Measurements from ENCODE around the gene SMCO4.

Gene SMCO4

DNA sequence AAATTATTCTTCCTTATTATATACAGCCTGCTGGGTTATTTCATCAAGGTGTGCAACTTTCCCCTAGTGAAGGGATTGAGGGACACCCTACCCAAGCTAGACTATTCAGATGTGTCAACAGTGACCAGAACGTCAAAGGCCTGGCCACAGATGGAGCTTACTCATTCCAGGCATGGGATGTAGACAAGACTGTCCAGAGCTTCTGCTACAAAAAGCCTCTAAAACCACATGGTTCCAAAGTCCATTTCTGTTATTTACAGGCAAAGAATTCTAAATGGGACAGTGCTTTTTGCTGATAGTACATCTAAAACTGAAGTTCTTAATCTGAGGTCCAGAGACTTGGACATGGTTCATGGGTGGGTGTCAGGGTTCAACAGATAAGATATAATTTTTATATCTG is 9.7 kb upstream of the SMCO4 start:
- no peak overlapping the region for H3K27ac ChIP-seq (ENCODE audit: low read depth, low read length)
- no peaks in the 10 kb centered on the region for H3K9me3 ChIP-seq (ENCODE audit: insufficient read depth, low read length)
- H3K9me2 ChIP-seq (replicated peaks; ENCODE audit: insufficient read depth, low read length), result no peaks in the 10 kb centered on the region
- no peak overlapping the region for H3K4me3 ChIP-seq (ENCODE audit: insufficient read depth, low read length, poor library complexity, severe bottlenecking)
- no peaks in the 10 kb centered on the region for H3F3A ChIP-seq (ENCODE audit: insufficient read depth)
- no peaks in the 10 kb centered on the region for H3K27me3 ChIP-seq (ENCODE audit: low read length)
- TF ChIP-seq, protein P1, sequence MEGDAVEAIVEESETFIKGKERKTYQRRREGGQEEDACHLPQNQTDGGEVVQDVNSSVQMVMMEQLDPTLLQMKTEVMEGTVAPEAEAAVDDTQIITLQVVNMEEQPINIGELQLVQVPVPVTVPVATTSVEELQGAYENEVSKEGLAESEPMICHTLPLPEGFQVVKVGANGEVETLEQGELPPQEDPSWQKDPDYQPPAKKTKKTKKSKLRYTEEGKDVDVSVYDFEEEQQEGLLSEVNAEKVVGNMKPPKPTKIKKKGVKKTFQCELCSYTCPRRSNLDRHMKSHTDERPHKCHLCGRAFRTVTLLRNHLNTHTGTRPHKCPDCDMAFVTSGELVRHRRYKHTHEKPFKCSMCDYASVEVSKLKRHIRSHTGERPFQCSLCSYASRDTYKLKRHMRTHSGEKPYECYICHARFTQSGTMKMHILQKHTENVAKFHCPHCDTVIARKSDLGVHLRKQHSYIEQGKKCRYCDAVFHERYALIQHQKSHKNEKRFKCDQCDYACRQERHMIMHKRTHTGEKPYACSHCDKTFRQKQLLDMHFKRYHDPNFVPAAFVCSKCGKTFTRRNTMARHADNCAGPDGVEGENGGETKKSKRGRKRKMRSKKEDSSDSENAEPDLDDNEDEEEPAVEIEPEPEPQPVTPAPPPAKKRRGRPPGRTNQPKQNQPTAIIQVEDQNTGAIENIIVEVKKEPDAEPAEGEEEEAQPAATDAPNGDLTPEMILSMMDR (IDR thresholded peaks at IDR 0.05; ENCODE audit: insufficient read depth, low read length, poor library complexity, severe bottlenecking), result no peak
- no peak for TF ChIP-seq EZH2phosphoT487 (conservative IDR thresholded peaks at IDR 0.05; ENCODE audit: low read length)
- H2AFZ ChIP-seq (ENCODE audit: low read depth, low read length, severe bottlenecking), result no peak overlapping the region
- no peaks in the 10 kb centered on the region for H3K79me2 ChIP-seq (ENCODE audit: insufficient read depth, low read length)
- no peaks in the 10 kb centered on the region for H4K20me1 ChIP-seq (ENCODE audit: low read depth, low read length)
- no peak overlapping the region for H3K4me2 ChIP-seq (ENCODE audit: low read depth, low read length, poor library complexity, severe bottlenecking)
- H3K36me3 ChIP-seq (ENCODE audit: low read length), result no peaks in the 10 kb centered on the region
- no peak overlapping the region for H3K9ac ChIP-seq (ENCODE audit: low read length)

DNA sequence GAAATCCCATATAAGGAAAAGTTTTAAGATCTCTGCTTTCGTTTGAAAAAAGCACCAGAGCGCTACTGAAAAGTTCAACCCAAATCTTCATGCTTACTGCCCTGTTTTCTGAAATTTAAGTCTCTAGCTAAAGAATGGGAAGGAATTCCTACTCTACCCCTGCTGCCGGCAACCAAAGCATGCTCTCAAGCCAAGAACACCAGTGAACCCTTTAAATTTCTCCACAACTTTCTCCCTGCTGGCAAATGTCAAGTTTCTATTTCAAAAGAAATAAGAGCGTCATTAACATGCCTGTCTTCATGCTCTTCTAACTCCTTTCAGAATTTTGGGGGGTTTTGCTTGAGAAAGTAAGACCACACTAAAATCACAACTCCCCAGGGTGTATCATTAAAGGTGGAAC is 6.8 kb upstream of the SMCO4 start:
- TF ChIP-seq, protein P1 (IDR thresholded peaks at IDR 0.05; ENCODE audit: insufficient read depth, low read length, poor library complexity, severe bottlenecking), result no peak
- TF ChIP-seq EZH2phosphoT487 (conservative IDR thresholded peaks at IDR 0.05; ENCODE audit: low read length), result no peak

DNA sequence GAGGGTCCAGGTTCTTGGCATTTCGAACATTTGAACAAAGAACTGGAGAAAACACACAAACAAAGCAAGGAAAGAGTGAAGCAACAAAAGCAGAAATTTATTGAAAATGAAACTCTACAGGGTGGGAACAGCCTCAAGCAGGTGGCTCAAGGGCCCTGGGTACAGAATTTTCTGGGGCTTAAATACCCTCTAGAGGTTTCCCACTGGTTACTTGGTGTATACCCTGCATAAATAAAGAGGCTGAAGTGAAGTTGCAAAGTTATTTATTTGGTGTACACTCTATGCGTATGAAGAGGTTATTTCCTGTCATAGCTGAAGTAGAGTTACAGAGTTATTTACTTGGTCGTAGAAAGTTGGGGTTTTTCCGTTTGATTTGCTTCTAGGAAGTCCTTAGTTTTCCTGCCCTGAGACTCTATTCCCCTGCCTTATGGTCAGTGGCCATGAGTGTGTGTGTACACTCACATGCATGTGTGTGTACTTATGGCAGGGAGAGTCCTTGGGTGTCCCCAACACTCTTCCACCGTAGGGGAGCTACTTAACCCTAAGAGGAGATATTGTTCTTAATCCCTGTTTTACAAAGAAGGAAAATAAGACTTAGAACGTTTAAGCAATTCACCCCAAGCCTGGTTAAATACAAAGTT is 5.6 kb upstream of the SMCO4 start:
- Histone ChIP-seq H3K4me3 (ENCODE audit: insufficient read depth, low read length, poor library complexity, severe bottlenecking) (no peak overlapping the region), H3K27me3 (ENCODE audit: low read length) (no peaks in the 10 kb centered on the region), H2AFZ (ENCODE audit: low read depth, low read length, severe bottlenecking) (no peak overlapping the region), H3F3A (ENCODE audit: insufficient read depth) (no peaks in the 10 kb centered on the region), H3K27ac (ENCODE audit: low read depth, low read length) (no peak overlapping the region), H3K9me3 (ENCODE audit: insufficient read depth, low read length) (no peaks in the 10 kb centered on the region), H3K9ac (ENCODE audit: low read length) (no peak overlapping the region), H3K9me2 (replicated peaks; ENCODE audit: insufficient read depth, low read length) (no peaks in the 10 kb centered on the region), H4K20me1 (ENCODE audit: low read depth, low read length) (no peaks in the 10 kb centered on the region), H3K79me2 (ENCODE audit: insufficient read depth, low read length) (no peaks in the 10 kb centered on the region), H3K36me3 (ENCODE audit: low read length) (no peaks in the 10 kb centered on the region), H3K4me2 (ENCODE audit: low read depth, low read length, poor library complexity, severe bottlenecking) (no peak overlapping the region)
- no peak for TF ChIP-seq EZH2phosphoT487 (conservative IDR thresholded peaks at IDR 0.05; ENCODE audit: low read length)
- TF ChIP-seq, protein P1 (IDR thresholded peaks at IDR 0.05; ENCODE audit: insufficient read depth, low read length, poor library complexity, severe bottlenecking), result no peak

More for the DNA sequence above, 6.8 kb upstream of the SMCO4 start:
- Histone ChIP-seq H3F3A (ENCODE audit: insufficient read depth) (no peaks in the 10 kb centered on the region), H2AFZ (ENCODE audit: low read depth, low read length, severe bottlenecking) (no peak overlapping the region), H3K9me3 (ENCODE audit: insufficient read depth, low read length) (no peaks in the 10 kb centered on the region), H3K27ac (ENCODE audit: low read depth, low read length) (no peak overlapping the region), H3K36me3 (ENCODE audit: low read length) (no peaks in the 10 kb centered on the region), H3K27me3 (ENCODE audit: low read length) (no peaks in the 10 kb centered on the region), H3K9me2 (replicated peaks; ENCODE audit: insufficient read depth, low read length) (no peaks in the 10 kb centered on the region), H4K20me1 (ENCODE audit: low read depth, low read length) (no peaks in the 10 kb centered on the region), H3K4me3 (ENCODE audit: insufficient read depth, low read length, poor library complexity, severe bottlenecking) (no peak overlapping the region), H3K79me2 (ENCODE audit: insufficient read depth, low read length) (no peaks in the 10 kb centered on the region), H3K4me2 (ENCODE audit: low read depth, low read length, poor library complexity, severe bottlenecking) (no peak overlapping the region), H3K9ac (ENCODE audit: low read length) (no peak overlapping the region)

Measured in SU-DHL-6 (cell line).